Panc1 (cell line): ENCODE results near the gene GPR25.

Source experiments
- CTCF ChIP-seq: fragments of 450-650 bp; IDR thresholded peaks from 2 replicates; pipeline ENCODE4 v1.5.1; 2017; ENCODE audit warnings: mild to moderate bottlenecking
- POLR2AphosphoS5 ChIP-seq: IDR thresholded peaks from 2 replicates; pipeline ENCODE4 v1.6.1; 2012; ENCODE audit warnings: mild to moderate bottlenecking, low read depth, low read length, moderate library complexity
- REST ChIP-seq, 2 experiments: IDR thresholded peaks; 2 replicates each; pipeline ENCODE4 v1.6.1; 2011 to 2012; ENCODE audit warnings: low read depth in 2 of 2, control low read depth in 1 of 2, low read length in 1 of 2, mild to moderate bottlenecking in 1 of 2, moderate library complexity in 1 of 2; ENCODE audit not compliant: insufficient read depth in 1 of 2

GRCh38 chr1:200873671-200874397 is 1.1 kb downstream of the GPR25 start:
- no peak for TF ChIP-seq CTCF
- no peak for TF ChIP-seq REST (IDR thresholded peaks at IDR 0.05; ENCODE audit: insufficient read depth in 1 of 2, low read depth in 2 of 2, low read length in 1 of 2)
- no peak for TF ChIP-seq POLR2AphosphoS5
